K562 (cell line): ENCODE measurements around the gene FBXO27. TPM values are rescaled to one million over a fixed set of nuclear protein-coding genes. Genes with fewer than 3 reads are reported as not detected.
A peak's percentile ranks its signal among the peaks of the same experiment; 100 is the strongest.

Experiments used
- CEBPZ ChIP-seq: fragments of 150-350 bp; IDR thresholded peaks from 2 replicates; pipeline ENCODE4 v1.6.1; 2014; ENCODE audit warnings: low read depth, mild to moderate bottlenecking, low read length, borderline replicate concordance
- CREB1 ChIP-seq, 2 experiments: sonication (generic) in 1 of 2; formaldehyde crosslinking in 1 of 2; IDR thresholded peaks; 2 replicates each; pipeline versions ENCODE4 v1.6.1 to v1.8.0; 2012 to 2022; ENCODE audit warnings: inconsistent platforms in 1 of 2, mild to moderate bottlenecking in 1 of 2, missing genetic modification reagents in 1 of 2, moderate library complexity in 1 of 2
- CTBP1 ChIP-seq: fragments of 450-650 bp; IDR thresholded peaks from 2 replicates; pipeline ENCODE4 v1.6.1; 2016; ENCODE audit warnings: borderline replicate concordance
- HDAC1 ChIP-seq, 2 experiments: fragments of 450-650 bp; IDR thresholded peaks; 2 replicates each; pipeline ENCODE4 v1.6.1; 2016 to 2017; ENCODE audit warnings: inconsistent platforms in 1 of 2, mild to moderate bottlenecking in 1 of 2, moderate library complexity in 1 of 2
- MTF1 ChIP-seq: fragments of 250-450 bp; sonication (Bioruptor Pico); IDR thresholded peaks from 2 replicates; pipeline ENCODE4 v1.9.0; 2021; ENCODE audit warnings: moderate library complexity, mild to moderate bottlenecking, inconsistent platforms, borderline replicate concordance
- PHF8 ChIP-seq: fragments of 200-600 bp; sonication (generic); IDR thresholded peaks from 2 replicates; pipeline ENCODE4 v1.6.1; 2012; ENCODE audit warnings: mixed run types, mild to moderate bottlenecking, inconsistent platforms, low read length, moderate library complexity, borderline replicate concordance
- SAFB2 ChIP-seq: fragments of 200-400 bp; formaldehyde crosslinking; IDR thresholded peaks from 2 replicates; pipeline ENCODE4 v1.6.1; 2018; ENCODE audit warnings: borderline replicate concordance, low read length, low read depth, moderate library complexity; ENCODE audit not compliant: severe bottlenecking
- SMAD1 ChIP-seq: fragments of 150-350 bp; IDR thresholded peaks from 2 replicates; pipeline ENCODE4 v1.6.1; 2014; ENCODE audit warnings: low read length, low read depth; ENCODE audit not compliant: partially characterized antibody
- SUPT5H ChIP-seq: fragments of 450-650 bp; IDR thresholded peaks from 2 replicates; pipeline ENCODE4 v1.6.1; 2016
- USF2 ChIP-seq: sonication (generic); formaldehyde crosslinking; IDR thresholded peaks from 2 replicates; pipeline ENCODE4 v1.5.0; 2020; ENCODE audit warnings: missing genetic modification reagents
- ZBED1 ChIP-seq: IDR thresholded peaks from 2 replicates; pipeline ENCODE4 v1.6.1; 2014
- ZBTB1 ChIP-seq: sonication (generic); formaldehyde crosslinking; IDR thresholded peaks from 2 replicates; pipeline ENCODE4 v1.8.1; 2023; ENCODE audit warnings: missing genetic modification reagents, low read depth, mild to moderate bottlenecking, borderline replicate concordance
- ZC3H11A ChIP-seq: IDR thresholded peaks from 2 replicates; pipeline ENCODE4 v1.6.1; 2012; ENCODE audit warnings: low read depth, low read length, improper control_type of control experiment
- ZMIZ1 ChIP-seq, 2 experiments: fragments of 150-350 bp in 1 of 2; IDR thresholded peaks; 2 replicates each; pipeline ENCODE4 v1.6.1; 2012 to 2016; ENCODE audit warnings: low read depth in 2 of 2, low read length in 2 of 2, mild to moderate bottlenecking in 1 of 2, moderate library complexity in 1 of 2
- ZNF23 ChIP-seq: fragments of 250-450 bp; sonication (Bioruptor Pico); IDR thresholded peaks from 2 replicates; pipeline ENCODE4 v1.4.0; 2020; ENCODE audit warnings: mild to moderate bottlenecking
- ZNF253 ChIP-seq: fragments of 250-450 bp; sonication (Bioruptor Pico); conservative IDR thresholded peaks from 2 replicates; pipeline ENCODE4 v1.6.1; 2021; ENCODE audit warnings: mild to moderate bottlenecking
- ZNF277 ChIP-seq: fragments of 250-450 bp; sonication (Bioruptor Pico); IDR thresholded peaks from 2 replicates; pipeline ENCODE4 v1.8.0; 2022; ENCODE audit warnings: inconsistent platforms, mild to moderate bottlenecking, moderate library complexity, borderline replicate concordance
- ZNF766 ChIP-seq: fragments of 200-800 bp; sonication (Bioruptor generic); conservative IDR thresholded peaks from 2 replicates; pipeline ENCODE4 v1.6.1; 2016; ENCODE audit warnings: missing genetic modification characterization, missing compliant biosample characterization
- ZNF830 ChIP-seq: fragments of 250-450 bp; sonication (Bioruptor Pico); IDR thresholded peaks from 2 replicates; pipeline ENCODE4 v1.5.0; 2021; ENCODE audit warnings: mild to moderate bottlenecking
- polyA plus RNA-seq, 8 experiments: library from polyadenylated mRNA; depleted of rRNA in 4 of 8; stranded (reverse) in 5 of 8; unstranded in 3 of 8; fragments of >200 nt; fragmentation: Nextera tagmentation in 2 of 8; fragmentation: Illumina TruSeq in 1 of 8; extraction: Ambion mirVana in 2 of 8; extraction: Trizol in 1 of 8; gene quantifications; 2 replicates each; pipeline versions ENCODE4 v1.2.1 to v1.2.3, GENCODE V29; 2011 to 2014; ENCODE audit warnings: inconsistent platforms in 1 of 8, missing spikeins in 1 of 8
- total RNA-seq, 7 experiments: library from RNA; depleted of rRNA in 6 of 7; stranded (reverse); fragments of >200 nt in 6 of 7; fragmentation: Illumina TruSeq in 2 of 7; extraction: Trizol in 2 of 7; gene quantifications; 2 replicates each; pipeline versions ENCODE4 v1.2.1 to v1.2.3, GENCODE V29; 2011 to 2021; ENCODE audit warnings: low replicate concordance in 1 of 7

FBXO27 gene
- total and polyA plus RNA-seq, 9 of the 15 experiments (the other 6 are each of a cell fraction or from before 2014, with no cell fraction given), result 1.8 to 11.0 (median 6.3) TPM

GRCh38 chr19:39031368-39032062 is 834 bp downstream of the FBXO27 start (continued):
- no peak for TF ChIP-seq SAFB2
- no peak for TF ChIP-seq CEBPZ
- peak; percentile 98 for TF ChIP-seq CTBP1
- TF ChIP-seq ZBTB1 (CRISPR knock-in tag), result no peak; the same call in 1 of the 2 replicates
- no peak for TF ChIP-seq ZC3H11A
- TF ChIP-seq HDAC1 (IDR thresholded peaks at IDR 0.05), result no peak; a peak in 1 of 4 replicates
- TF ChIP-seq MTF1 (CRISPR knock-in tag), result no peak
- no peak for TF ChIP-seq SMAD1
- no peak for TF ChIP-seq ZNF830 (CRISPR knock-in tag)
- TF ChIP-seq ZBED1, result no peak
- no peak for TF ChIP-seq ZNF766
- TF ChIP-seq ZNF277 (CRISPR knock-in tag), result no peak
- TF ChIP-seq ZMIZ1 (IDR thresholded peaks at IDR 0.05; ENCODE audit: low read depth in 2 of 2, low read length in 2 of 2), result no peak
- no peak for TF ChIP-seq ZNF23
- no peak for TF ChIP-seq ZNF253 (CRISPR knock-in tag)
- peak; percentile 63 for TF ChIP-seq USF2 (CRISPR knock-in tag)
- TF ChIP-seq CREB1 (IDR thresholded peaks at IDR 0.05), result no peak
- peak; percentile 14; the same call in 1 of the 2 replicates for TF ChIP-seq CREB1 (CRISPR knock-in tag; IDR thresholded peaks at IDR 0.05)
- TF ChIP-seq SUPT5H, result no peak
- peak; percentile 69; the same call in 1 of the 2 replicates for TF ChIP-seq PHF8
